B cell (primary cell): ENCODE data around the gene MCM3AP. TPM values are rescaled to one million over a fixed set of nuclear protein-coding genes. Genes with fewer than 3 reads are reported as not detected.

ENCODE experiments used
- ATAC-seq: fragments of 200-7000 bp; cut with Tn5 transposase; one replicate; pipeline ENCODE4 v1.10.0; 2021; ENCODE audit warnings: low read depth, mild to moderate bottlenecking, moderate number of reproducible peaks, moderate library complexity
- CTCF ChIA-PET: fragments of 350-600 bp; sonication (Branson Sonifier 250); formaldehyde crosslinking; loops from one replicate; lab custom pipeline; 2021; ENCODE audit warnings: antibody characterized with exemption, inconsistent platforms; lab: Charles Lee
- POLR2A ChIA-PET: fragments of 350-600 bp; sonication (Branson Sonifier 250); formaldehyde crosslinking; loops from one replicate; lab custom pipeline; 2021; ENCODE audit warnings: antibody characterized with exemption; lab: Charles Lee
- DNase-seq: peaks from one replicate; pipeline ENCODE4 v3.0.0; 2013
- H2AFZ ChIP-seq: 2 replicates; pipeline ENCODE4 v1.6.1; 2012; ENCODE audit warnings: mild to moderate bottlenecking, low read depth, low read length; ENCODE audit not compliant: insufficient read depth, poor library complexity, severe bottlenecking
- H3K27ac ChIP-seq, 2 donors: 1 replicate in 1 of 2; 2 replicates in 1 of 2; pipeline ENCODE4 v1.5.1; 2012 to 2013; ENCODE audit warnings: low read length in 2 of 2, mild to moderate bottlenecking in 2 of 2, moderate library complexity in 1 of 2
- H3K27me3 ChIP-seq, 4 experiments: fragments of 200-600 bp in 1 of 4; sonication (generic) in 1 of 4; replicated peaks in 1 of 4; 1 replicate in 2 of 4; 2 replicates in 2 of 4; pipeline versions ENCODE4 v1.6.1 to v1.7.0; 2013 to 2016; ENCODE audit warnings: low read length in 3 of 4, mild to moderate bottlenecking in 2 of 4, mixed read lengths in 1 of 4, moderate library complexity in 1 of 4; ENCODE audit not compliant: insufficient read depth in 4 of 4, control insufficient read depth in 3 of 4; ENCODE audit errors: control extremely low read depth in 1 of 4
- H3K36me3 ChIP-seq, 2 experiments: replicated peaks in 1 of 2; 1 replicate in 1 of 2; 2 replicates in 1 of 2; pipeline versions ENCODE4 v1.6.1 to v1.7.1; 2013; ENCODE audit warnings: low read length in 1 of 2; ENCODE audit not compliant: insufficient read depth in 2 of 2, control insufficient read depth in 1 of 2; ENCODE audit errors: control extremely low read depth in 1 of 2, extremely low read depth in 1 of 2
- H3K4me1 ChIP-seq, 2 donors: fragments of 200-600 bp in 1 of 2; sonication (generic) in 1 of 2; 1 replicate in 1 of 2; 2 replicates in 1 of 2; pipeline versions ENCODE4 v1.5.1 to v1.6.1; 2013 to 2017; ENCODE audit warnings: low read length in 2 of 2; ENCODE audit not compliant: control insufficient read depth in 2 of 2, insufficient read depth in 2 of 2
- H3K4me2 ChIP-seq: replicated peaks from 2 replicates; pipeline ENCODE3; 2012; ENCODE audit warnings: mild to moderate bottlenecking, low read depth, low read length; ENCODE audit not compliant: poor library complexity, severe bottlenecking
- H3K4me3 ChIP-seq, 5 experiments: fragments of 200-600 bp in 1 of 5; sonication (generic) in 1 of 5; 1 replicate in 3 of 5; 2 replicates in 2 of 5; pipeline versions ENCODE4 v1.5.1 to v1.7.0; 2011 to 2016; ENCODE audit warnings: low read length in 4 of 5, mild to moderate bottlenecking in 4 of 5, low read depth in 2 of 5, control low read depth in 1 of 5, moderate library complexity in 1 of 5; ENCODE audit not compliant: insufficient read depth in 1 of 5; ENCODE audit errors: control extremely low read depth in 1 of 5, extremely low read depth in 1 of 5
- H3K79me2 ChIP-seq: fragments of 200-600 bp; sonication (generic); one replicate; pipeline ENCODE4 v1.6.0; 2016; ENCODE audit warnings: low read length; ENCODE audit not compliant: control insufficient read depth, insufficient read depth
- H3K9ac ChIP-seq: fragments of 200-600 bp; sonication (generic); 2 replicates; pipeline ENCODE4 v1.6.1; 2017; ENCODE audit warnings: mild to moderate bottlenecking, low read length, moderate library complexity
- H3K9me3 ChIP-seq, 3 donors: one replicate each; pipeline versions ENCODE4 v1.6.1 to v1.7.1; 2013; ENCODE audit warnings: low read length in 2 of 3; ENCODE audit not compliant: control insufficient read depth in 2 of 3, insufficient read depth in 1 of 3; ENCODE audit errors: control extremely low read depth in 1 of 3
- H4K20me1 ChIP-seq: 2 replicates; pipeline ENCODE4 v1.6.0; 2012; ENCODE audit warnings: mild to moderate bottlenecking, low read length; ENCODE audit not compliant: insufficient read depth, control insufficient read depth, poor library complexity, severe bottlenecking
- H3K27ac Mint-ChIP-seq: one replicate; pipeline ENCODE4 v1.8.0; 2021; ENCODE audit warnings: mixed read lengths
- H3K27me3 Mint-ChIP-seq: one replicate; pipeline ENCODE4 v1.8.0; 2021; ENCODE audit warnings: mixed read lengths
- H3K4me1 Mint-ChIP-seq: one replicate; pipeline ENCODE4 v1.8.0; 2021; ENCODE audit warnings: mixed read lengths
- H3K4me3 Mint-ChIP-seq: one replicate; pipeline ENCODE4 v1.8.0; 2021; ENCODE audit warnings: mixed read lengths
- H3K9me3 Mint-ChIP-seq: one replicate; pipeline ENCODE4 v1.8.0; 2022; ENCODE audit warnings: mixed read lengths; ENCODE audit not compliant: insufficient read depth
- CTCF ChIP-seq: fragments of 200-600 bp; IDR thresholded peaks from one replicate; pipeline ENCODE4 v1.8.0; 2022; ENCODE audit warnings: antibody characterized with exemption, mild to moderate bottlenecking
- EZH2 ChIP-seq: IDR thresholded peaks from 2 replicates; pipeline ENCODE4 v1.6.1; 2012; ENCODE audit warnings: borderline replicate concordance, low read depth, mild to moderate bottlenecking, moderate library complexity, low read length; ENCODE audit not compliant: insufficient read depth, poor library complexity, severe bottlenecking
- WGBS: methylation state at CpG from one replicate; pipeline ENCODE4 v1.1.5; 2013; ENCODE audit warnings: missing lambda C conversion rate; ENCODE audit not compliant: insufficient coverage; 5-methylcytosine and 5-hydroxymethylcytosine counted together
- intact Hi-C: fragments of 100-400 bp; cut with micrococcal nuclease; formaldehyde crosslinking; loops from one replicate; pipeline ENCODE4 v1.10.0; 2022
- polyA plus RNA-seq: library from polyadenylated mRNA; depleted of rRNA; stranded (reverse); fragments of >200 nt; gene quantifications from 2 replicates; pipeline ENCODE4 v1.2.3, GENCODE V29; 2012
- total RNA-seq, 2 donors: library from RNA; stranded (reverse); fragments of 120-200 nt in 1 of 2; gene quantifications; 1 replicate in 1 of 2; 2 replicates in 1 of 2; pipeline versions ENCODE4 v1.2.3 to v1.2.4, GENCODE V29; 2013 to 2022

The MCM3AP gene
- total and polyA plus RNA-seq, 2 donors (not counting 1 experiment from before 2014, with no cell fraction given) = 61.7 to 180 TPM

- Histone ChIP-seq H3K9ac (no peak overlapping the region), H3K4me2 (no peak overlapping the region), H3K9me3 (no peaks in the 10 kb centered on the region), H3K27ac (no peak overlapping the region), H3K27me3 (no peaks in the 10 kb centered on the region), H3K79me2 (no peaks in the 10 kb centered on the region), H3K4me1 (no peaks in the 10 kb centered on the region), H4K20me1 (no peaks in the 10 kb centered on the region), H3K4me3 (no peak overlapping the region), H2AFZ (no peak overlapping the region), H3K36me3 (peaks cover 1 to 3% of the 10 kb centered on the region in 2 experiments)
- Mint-ChIP-seq H3K4me1 (no peaks in the 10 kb centered on the region), H3K27me3 (no peaks in the 10 kb centered on the region), H3K27ac (no peak overlapping the region), H3K4me3 (no peak overlapping the region), H3K9me3 (no peaks in the 10 kb centered on the region)
- CTCF ChIA-PET = no interaction called here
- POLR2A ChIA-PET = interaction anchor here (0.6 kb wide), 1 partner anchor 21 kb away, joined by 5 read pairs; the partner anchor contains the start of gene LSS
- DNase-seq = no peak
- WGBS = 92% methylated on average over 21 of the region's 21 CpGs
- TF ChIP-seq CTCF (no peak), EZH2 (no peak)
- intact Hi-C loops = no loop called here
- ATAC-seq = no peak
Observed at GRCh38 chr21:46207006-46207919, 78.1 kb downstream of the MCM3AP start.
